GM23338 (cell line): Measurements from ENCODE around the gene KIF3B. TPM values are rescaled to one million over a fixed set of nuclear protein-coding genes. Genes with fewer than 3 reads are reported as not detected.

ENCODE experiments used
- ATAC-seq: fragments of 200-7000 bp; cut with Tn5 transposase; 3 replicates; pipeline ENCODE4 v1.9.1; 2020
- DNase-seq: peaks from one replicate; pipeline ENCODE4 v3.0.0-alpha.2; 2015; ENCODE audit warnings: low spot score
- H2AFZ ChIP-seq: fragments of 200-600 bp; sonication (generic); 2 replicates; pipeline ENCODE4 v1.8.0; 2016; ENCODE audit warnings: antibody characterized with exemption, mild to moderate bottlenecking, moderate library complexity
- H3F3A ChIP-seq: fragments of 200-600 bp; sonication (generic); replicated peaks from 2 replicates; pipeline ENCODE4 v1.8.0; 2017; ENCODE audit warnings: antibody characterized with exemption, mixed run types, low read depth
- H3K27ac ChIP-seq: fragments of 200-600 bp; sonication (generic); 2 replicates; pipeline ENCODE4 v1.6.1; 2016; ENCODE audit warnings: low read depth
- H3K27me3 ChIP-seq: fragments of 200-600 bp; sonication (generic); 2 replicates; pipeline ENCODE4 v1.8.0; 2016; ENCODE audit warnings: mild to moderate bottlenecking, mixed run types, moderate library complexity; ENCODE audit not compliant: insufficient read depth
- H3K36me3 ChIP-seq: fragments of 200-600 bp; sonication (generic); 2 replicates; pipeline ENCODE4 v1.8.0; 2016; ENCODE audit warnings: mild to moderate bottlenecking; ENCODE audit not compliant: insufficient read depth
- H3K4me1 ChIP-seq: fragments of 200-600 bp; sonication (generic); 2 replicates; pipeline ENCODE4 v1.8.0; 2016; ENCODE audit warnings: mild to moderate bottlenecking, moderate library complexity; ENCODE audit not compliant: insufficient read depth
- H3K4me2 ChIP-seq: fragments of 200-600 bp; sonication (generic); 2 replicates; pipeline ENCODE4 v1.7.1; 2017; ENCODE audit warnings: mixed run types
- H3K4me3 ChIP-seq: fragments of 200-600 bp; sonication (generic); 2 replicates; pipeline ENCODE4 v1.6.1; 2016; ENCODE audit warnings: mixed run types
- H3K79me2 ChIP-seq: fragments of 200-600 bp; sonication (generic); replicated peaks from 2 replicates; pipeline ENCODE4 v1.8.0; 2017; ENCODE audit warnings: mild to moderate bottlenecking; ENCODE audit not compliant: insufficient read depth
- H3K9me2 ChIP-seq: fragments of 200-600 bp; sonication (generic); 2 replicates; pipeline ENCODE4 v1.8.0; 2017; ENCODE audit not compliant: insufficient read depth
- H4K20me1 ChIP-seq: fragments of 200-600 bp; sonication (generic); replicated peaks from 2 replicates; pipeline ENCODE4 v1.8.0; 2017; ENCODE audit warnings: mild to moderate bottlenecking; ENCODE audit not compliant: insufficient read depth
- H3K27ac Mint-ChIP-seq: 2 replicates; pipeline ENCODE4 v1.8.0; 2020; ENCODE audit warnings: inconsistent platforms, mild to moderate bottlenecking, moderate library complexity, mixed read lengths
- H3K27me3 Mint-ChIP-seq: 3 replicates; pipeline ENCODE4 v1.8.0; 2022; ENCODE audit warnings: low read depth, mild to moderate bottlenecking, moderate library complexity, mixed read lengths, inconsistent platforms; ENCODE audit not compliant: insufficient read depth, poor library complexity
- H3K36me3 Mint-ChIP-seq: 3 replicates; pipeline ENCODE4 v1.8.0; 2021; ENCODE audit warnings: low read depth, mild to moderate bottlenecking, inconsistent platforms, moderate library complexity, mixed read lengths
- H3K4me1 Mint-ChIP-seq: 3 replicates; pipeline ENCODE4 v1.8.0; 2020; ENCODE audit warnings: mild to moderate bottlenecking, inconsistent platforms, mixed read lengths
- H3K4me3 Mint-ChIP-seq: 3 replicates; pipeline ENCODE4 v1.8.0; 2021; ENCODE audit warnings: moderate library complexity, mild to moderate bottlenecking, inconsistent platforms, mixed read lengths
- H3K9me3 Mint-ChIP-seq: 3 replicates; pipeline ENCODE4 v1.8.0; 2020; ENCODE audit warnings: moderate library complexity, mild to moderate bottlenecking, inconsistent platforms, mixed read lengths
- EZH2 ChIP-seq: fragments of 200-600 bp; sonication (generic); IDR thresholded peaks from one replicate; pipeline ENCODE4 v1.8.0; 2017; ENCODE audit warnings: antibody characterized with exemption, mild to moderate bottlenecking, low read depth; ENCODE audit not compliant: unreplicated experiment
- EZH2phosphoT487 ChIP-seq: fragments of 200-600 bp; sonication (generic); IDR thresholded peaks from one replicate; pipeline ENCODE4 v1.8.1; 2018; ENCODE audit warnings: antibody characterized with exemption; ENCODE audit not compliant: unreplicated experiment
- JUNB ChIP-seq: IDR thresholded peaks from one replicate; pipeline ENCODE4 v1.6.1; 2016; ENCODE audit warnings: antibody characterized with exemption; ENCODE audit not compliant: unreplicated experiment
- NANOG ChIP-seq: IDR thresholded peaks from 2 replicates; pipeline ENCODE4 v1.6.1; 2016; ENCODE audit warnings: antibody characterized with exemption, borderline replicate concordance
- POLR2AphosphoS5 ChIP-seq: IDR thresholded peaks from 2 replicates; pipeline ENCODE4 v1.6.1; 2016; ENCODE audit warnings: antibody characterized with exemption, low read depth
- STAT1 ChIP-seq: IDR thresholded peaks from one replicate; pipeline ENCODE4 v1.6.1; 2016; ENCODE audit warnings: antibody characterized with exemption; ENCODE audit not compliant: unreplicated experiment
- polyA plus RNA-seq: library from polyadenylated mRNA; unstranded; fragments of >200 nt; fragmentation: Nextera tagmentation; extraction: Ambion mirVana; gene quantifications from 2 replicates; pipeline ENCODE4 v1.2.1, GENCODE V29; 2016
- total RNA-seq: library from RNA; depleted of rRNA; stranded (reverse); fragments of >200 nt; shearing (Covaris generic); gene quantifications from 2 replicates; pipeline ENCODE4 v1.2.3, GENCODE V29; 2014
- TF ChIP-seq, protein P1 (sequence below): fragments of 250-450 bp; sonication (Bioruptor Pico); IDR thresholded peaks from 2 replicates; pipeline ENCODE4 v1.5.0; 2020; ENCODE audit warnings: mild to moderate bottlenecking, moderate library complexity
- TF ChIP-seq, protein P2 (sequence below): IDR thresholded peaks from one replicate; pipeline ENCODE4 v1.6.1; 2018; ENCODE audit warnings: antibody characterized with exemption; ENCODE audit not compliant: unreplicated experiment

Gene KIF3B
- total and polyA plus RNA-seq, 2 experiments from 2014 or later: 6.1 to 22.8 TPM

DNA sequence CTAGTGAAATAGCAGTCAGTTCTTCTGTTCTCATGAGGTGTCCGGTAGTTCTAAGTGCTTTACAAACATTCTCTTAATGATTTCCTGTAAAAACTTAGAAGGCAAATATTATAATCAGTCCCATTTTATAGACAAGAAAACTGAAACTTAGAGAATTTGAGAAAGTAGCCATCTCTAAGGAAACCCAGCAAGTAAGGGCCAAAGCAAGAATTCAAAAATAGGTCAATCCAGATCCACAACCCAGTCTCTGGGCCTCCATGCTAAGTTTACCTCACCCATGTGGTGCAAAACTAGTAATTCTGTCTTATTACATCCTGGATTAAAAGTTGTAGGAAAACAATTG is 53.1 kb downstream of the KIF3B start (continued):
- TF ChIP-seq JUNB (no peak), STAT1 (no peak), NANOG (no peak), EZH2 (no peak), POLR2AphosphoS5 (no peak)
- TF ChIP-seq, protein P1, sequence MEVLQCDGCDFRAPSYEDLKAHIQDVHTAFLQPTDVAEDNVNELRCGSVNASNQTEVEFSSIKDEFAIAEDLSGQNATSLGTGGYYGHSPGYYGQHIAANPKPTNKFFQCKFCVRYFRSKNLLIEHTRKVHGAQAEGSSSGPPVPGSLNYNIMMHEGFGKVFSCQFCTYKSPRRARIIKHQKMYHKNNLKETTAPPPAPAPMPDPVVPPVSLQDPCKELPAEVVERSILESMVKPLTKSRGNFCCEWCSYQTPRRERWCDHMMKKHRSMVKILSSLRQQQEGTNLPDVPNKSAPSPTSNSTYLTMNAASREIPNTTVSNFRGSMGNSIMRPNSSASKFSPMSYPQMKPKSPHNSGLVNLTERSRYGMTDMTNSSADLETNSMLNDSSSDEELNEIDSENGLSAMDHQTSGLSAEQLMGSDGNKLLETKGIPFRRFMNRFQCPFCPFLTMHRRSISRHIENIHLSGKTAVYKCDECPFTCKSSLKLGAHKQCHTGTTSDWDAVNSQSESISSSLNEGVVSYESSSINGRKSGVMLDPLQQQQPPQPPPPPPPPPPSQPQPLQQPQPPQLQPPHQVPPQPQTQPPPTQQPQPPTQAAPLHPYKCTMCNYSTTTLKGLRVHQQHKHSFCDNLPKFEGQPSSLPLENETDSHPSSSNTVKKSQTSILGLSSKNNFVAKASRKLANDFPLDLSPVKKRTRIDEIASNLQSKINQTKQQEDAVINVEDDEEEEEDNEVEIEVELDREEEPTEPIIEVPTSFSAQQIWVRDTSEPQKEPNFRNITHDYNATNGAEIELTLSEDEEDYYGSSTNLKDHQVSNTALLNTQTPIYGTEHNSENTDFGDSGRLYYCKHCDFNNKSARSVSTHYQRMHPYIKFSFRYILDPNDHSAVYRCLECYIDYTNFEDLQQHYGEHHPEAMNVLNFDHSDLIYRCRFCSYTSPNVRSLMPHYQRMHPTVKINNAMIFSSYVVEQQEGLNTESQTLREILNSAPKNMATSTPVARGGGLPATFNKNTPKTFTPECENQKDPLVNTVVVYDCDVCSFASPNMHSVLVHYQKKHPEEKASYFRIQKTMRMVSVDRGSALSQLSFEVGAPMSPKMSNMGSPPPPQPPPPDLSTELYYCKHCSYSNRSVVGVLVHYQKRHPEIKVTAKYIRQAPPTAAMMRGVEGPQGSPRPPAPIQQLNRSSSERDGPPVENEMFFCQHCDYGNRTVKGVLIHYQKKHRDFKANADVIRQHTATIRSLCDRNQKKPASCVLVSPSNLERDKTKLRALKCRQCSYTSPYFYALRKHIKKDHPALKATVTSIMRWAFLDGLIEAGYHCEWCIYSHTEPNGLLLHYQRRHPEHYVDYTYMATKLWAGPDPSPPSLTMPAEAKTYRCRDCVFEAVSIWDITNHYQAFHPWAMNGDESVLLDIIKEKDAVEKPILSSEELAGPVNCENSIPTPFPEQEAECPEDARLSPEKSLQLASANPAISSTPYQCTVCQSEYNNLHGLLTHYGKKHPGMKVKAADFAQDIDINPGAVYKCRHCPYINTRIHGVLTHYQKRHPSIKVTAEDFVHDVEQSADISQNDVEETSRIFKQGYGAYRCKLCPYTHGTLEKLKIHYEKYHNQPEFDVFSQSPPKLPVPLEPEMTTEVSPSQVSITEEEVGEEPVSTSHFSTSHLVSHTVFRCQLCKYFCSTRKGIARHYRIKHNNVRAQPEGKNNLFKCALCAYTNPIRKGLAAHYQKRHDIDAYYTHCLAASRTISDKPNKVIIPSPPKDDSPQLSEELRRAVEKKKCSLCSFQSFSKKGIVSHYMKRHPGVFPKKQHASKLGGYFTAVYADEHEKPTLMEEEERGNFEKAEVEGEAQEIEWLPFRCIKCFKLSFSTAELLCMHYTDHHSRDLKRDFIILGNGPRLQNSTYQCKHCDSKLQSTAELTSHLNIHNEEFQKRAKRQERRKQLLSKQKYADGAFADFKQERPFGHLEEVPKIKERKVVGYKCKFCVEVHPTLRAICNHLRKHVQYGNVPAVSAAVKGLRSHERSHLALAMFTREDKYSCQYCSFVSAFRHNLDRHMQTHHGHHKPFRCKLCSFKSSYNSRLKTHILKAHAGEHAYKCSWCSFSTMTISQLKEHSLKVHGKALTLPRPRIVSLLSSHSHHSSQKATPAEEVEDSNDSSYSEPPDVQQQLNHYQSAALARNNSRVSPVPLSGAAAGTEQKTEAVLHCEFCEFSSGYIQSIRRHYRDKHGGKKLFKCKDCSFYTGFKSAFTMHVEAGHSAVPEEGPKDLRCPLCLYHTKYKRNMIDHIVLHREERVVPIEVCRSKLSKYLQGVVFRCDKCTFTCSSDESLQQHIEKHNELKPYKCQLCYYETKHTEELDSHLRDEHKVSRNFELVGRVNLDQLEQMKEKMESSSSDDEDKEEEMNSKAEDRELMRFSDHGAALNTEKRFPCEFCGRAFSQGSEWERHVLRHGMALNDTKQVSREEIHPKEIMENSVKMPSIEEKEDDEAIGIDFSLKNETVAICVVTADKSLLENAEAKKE (CRISPR knock-in tag): no peak

DNA sequence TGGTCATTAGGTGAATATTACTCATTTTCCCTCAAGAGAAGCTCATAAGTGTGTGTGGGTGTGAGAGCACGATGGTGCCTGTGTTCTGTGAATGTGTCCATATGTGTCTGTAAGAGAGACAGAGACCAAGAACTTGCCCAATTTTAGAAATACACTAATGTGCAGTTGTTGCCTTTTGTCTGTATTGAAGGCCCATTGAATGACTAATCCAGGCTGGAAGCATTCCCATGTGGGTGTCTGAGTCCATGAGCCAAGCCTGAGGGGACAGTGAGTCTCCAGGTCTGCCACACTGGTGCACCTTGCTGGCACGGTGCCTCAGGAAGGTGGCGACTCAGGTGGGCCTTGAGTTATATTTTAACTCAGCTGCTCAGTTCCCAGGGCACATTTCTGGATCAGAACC is 55.2 kb downstream of the KIF3B start:
- Mint-ChIP-seq H3K9me3 (no peaks in the 10 kb centered on the region), H3K4me1 (no peaks in the 10 kb centered on the region), H3K27ac (no peak overlapping the region), H3K36me3 (no peaks in the 10 kb centered on the region), H3K27me3 (peaks cover 5% of the 10 kb centered on the region), H3K4me3 (no peak overlapping the region)
- Histone ChIP-seq H3F3A (no peaks in the 10 kb centered on the region), H4K20me1 (peaks cover 4% of the 10 kb centered on the region), H2AFZ (no peak overlapping the region), H3K79me2 (no peaks in the 10 kb centered on the region), H3K4me1 (no peaks in the 10 kb centered on the region), H3K9me2 (no peaks in the 10 kb centered on the region), H3K36me3 (peaks cover 18% of the 10 kb centered on the region), H3K4me3 (no peak overlapping the region), H3K27ac (no peak overlapping the region), H3K4me2 (no peak overlapping the region), H3K27me3 (no peaks in the 10 kb centered on the region)
- no peak for DNase-seq
- TF ChIP-seq NANOG (no peak), EZH2 (no peak), EZH2phosphoT487 (no peak)
- TF ChIP-seq, protein P2, sequence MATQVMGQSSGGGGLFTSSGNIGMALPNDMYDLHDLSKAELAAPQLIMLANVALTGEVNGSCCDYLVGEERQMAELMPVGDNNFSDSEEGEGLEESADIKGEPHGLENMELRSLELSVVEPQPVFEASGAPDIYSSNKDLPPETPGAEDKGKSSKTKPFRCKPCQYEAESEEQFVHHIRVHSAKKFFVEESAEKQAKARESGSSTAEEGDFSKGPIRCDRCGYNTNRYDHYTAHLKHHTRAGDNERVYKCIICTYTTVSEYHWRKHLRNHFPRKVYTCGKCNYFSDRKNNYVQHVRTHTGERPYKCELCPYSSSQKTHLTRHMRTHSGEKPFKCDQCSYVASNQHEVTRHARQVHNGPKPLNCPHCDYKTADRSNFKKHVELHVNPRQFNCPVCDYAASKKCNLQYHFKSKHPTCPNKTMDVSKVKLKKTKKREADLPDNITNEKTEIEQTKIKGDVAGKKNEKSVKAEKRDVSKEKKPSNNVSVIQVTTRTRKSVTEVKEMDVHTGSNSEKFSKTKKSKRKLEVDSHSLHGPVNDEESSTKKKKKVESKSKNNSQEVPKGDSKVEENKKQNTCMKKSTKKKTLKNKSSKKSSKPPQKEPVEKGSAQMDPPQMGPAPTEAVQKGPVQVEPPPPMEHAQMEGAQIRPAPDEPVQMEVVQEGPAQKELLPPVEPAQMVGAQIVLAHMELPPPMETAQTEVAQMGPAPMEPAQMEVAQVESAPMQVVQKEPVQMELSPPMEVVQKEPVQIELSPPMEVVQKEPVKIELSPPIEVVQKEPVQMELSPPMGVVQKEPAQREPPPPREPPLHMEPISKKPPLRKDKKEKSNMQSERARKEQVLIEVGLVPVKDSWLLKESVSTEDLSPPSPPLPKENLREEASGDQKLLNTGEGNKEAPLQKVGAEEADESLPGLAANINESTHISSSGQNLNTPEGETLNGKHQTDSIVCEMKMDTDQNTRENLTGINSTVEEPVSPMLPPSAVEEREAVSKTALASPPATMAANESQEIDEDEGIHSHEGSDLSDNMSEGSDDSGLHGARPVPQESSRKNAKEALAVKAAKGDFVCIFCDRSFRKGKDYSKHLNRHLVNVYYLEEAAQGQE: no peak
- no peak for ATAC-seq
